HCT116 (cell line): ENCODE results near the gene U2AF1L4. TPM values are rescaled to one million over a fixed set of nuclear protein-coding genes. Genes with fewer than 3 reads are reported as not detected.

Experiments used
- ATAC-seq: fragments of 200-7000 bp; cut with Tn5 transposase; 2 replicates; pipeline ENCODE4 v1.9.1; 2020; ENCODE audit warnings: mild to moderate bottlenecking, moderate library complexity
- BruUV-seq: library from RNA; stranded (reverse); fragments of 400-500 nt; replicated peaks from 2 replicates; lab custom pipeline; 2021; lab: Mats Ljungman, UMichigan
- CTCF ChIA-PET: fragments of 300-600 bp; sonication (Branson Sonifier 250); formaldehyde crosslinking; loops from one replicate; lab custom pipeline; 2021; ENCODE audit warnings: antibody characterized with exemption; lab: Charles Lee
- POLR2A ChIA-PET: fragments of 300-600, 350-600 bp; sonication (Branson Sonifier 250); formaldehyde crosslinking; loops from one replicate; lab custom pipeline; 2021; ENCODE audit warnings: antibody characterized with exemption; lab: Charles Lee
- RAD21 ChIA-PET, 2 experiments: fragments of 300-600 bp; sonication (Branson Sonifier 250); formaldehyde crosslinking; loops; one replicate each; lab custom pipeline; 2023; ENCODE audit warnings: low total read pairs in 2 of 2; ENCODE audit not compliant: uncharacterized antibody in 2 of 2, unreplicated experiment in 2 of 2, low non-redundant PET in 1 of 2; lab: Charles Lee
- DNase-seq: peaks from one replicate; pipeline ENCODE4 v3.0.0-alpha.2; 2010; ENCODE audit warnings: low read depth, low spot score
- H2AFZ ChIP-seq: fragments of 200-600 bp; shearing (Covaris generic), sonication (generic); 2 replicates; pipeline ENCODE4 v1.6.1; 2017; ENCODE audit warnings: low read depth, mixed run types, mixed read lengths, antibody characterized with exemption, low read length; ENCODE audit not compliant: poor library complexity, severe bottlenecking
- H3K27ac ChIP-seq: 2 replicates; pipeline ENCODE4 v1.5.1; 2012; ENCODE audit warnings: low read depth, low read length
- H3K27me3 ChIP-seq: fragments of 200-600 bp; sonication (generic); 2 replicates; pipeline ENCODE4 v1.6.1; 2016; ENCODE audit warnings: mixed run types, low read length, mixed read lengths; ENCODE audit not compliant: insufficient read depth
- H3K36me3 ChIP-seq, 2 experiments: fragments of 200-500 bp in 1 of 2; fragments of 200-600 bp in 1 of 2; sonication (Bioruptor generic) in 1 of 2; sonication (generic) in 1 of 2; 2 replicates each; pipeline versions ENCODE4 v1.5.1 to v1.6.1; 2014 to 2016; ENCODE audit warnings: low read length in 2 of 2, inconsistent platforms in 1 of 2, mixed read lengths in 1 of 2, mixed run types in 1 of 2; ENCODE audit not compliant: insufficient read depth in 2 of 2, control insufficient read depth in 1 of 2
- H3K4me1 ChIP-seq, 2 experiments: fragments of 200-600 bp in 1 of 2; sonication (generic) in 1 of 2; 2 replicates each; pipeline versions ENCODE4 v1.5.1 to v1.6.1; 2012 to 2017; ENCODE audit warnings: low read length in 2 of 2, inconsistent platforms in 1 of 2, mild to moderate bottlenecking in 1 of 2, mixed read lengths in 1 of 2, mixed run types in 1 of 2, moderate library complexity in 1 of 2; ENCODE audit not compliant: insufficient read depth in 2 of 2, control insufficient read depth in 1 of 2
- H3K4me2 ChIP-seq: fragments of 200-600 bp; sonication (generic); 2 replicates; pipeline ENCODE4 v1.6.1; 2017; ENCODE audit warnings: mixed run types, low read length, mixed read lengths
- H3K4me3 ChIP-seq, 2 experiments: fragments of 200-600 bp in 1 of 2; sonication (generic) in 1 of 2; replicated peaks in 1 of 2; 2 replicates each; pipeline ENCODE4 v1.5.1; 2011 to 2016; ENCODE audit warnings: low read length in 2 of 2, control low read depth in 1 of 2, low read depth in 1 of 2, mild to moderate bottlenecking in 1 of 2, mixed read lengths in 1 of 2, mixed run types in 1 of 2
- H3K79me2 ChIP-seq: fragments of 200-600 bp; sonication (generic); 2 replicates; pipeline ENCODE4 v1.6.1; 2017; ENCODE audit warnings: mild to moderate bottlenecking, mixed run types, low read length, moderate library complexity, mixed read lengths; ENCODE audit not compliant: insufficient read depth
- H3K9ac ChIP-seq: fragments of 200-600 bp; sonication (generic); 2 replicates; pipeline ENCODE4 v1.6.1; 2016; ENCODE audit warnings: low read length, mixed read lengths
- H3K9me2 ChIP-seq: fragments of 200-600 bp; sonication (generic), shearing (Covaris generic); 2 replicates; pipeline ENCODE4 v1.6.1; 2017; ENCODE audit warnings: mixed run types, mild to moderate bottlenecking, moderate library complexity; ENCODE audit not compliant: insufficient read depth
- H3K9me3 ChIP-seq, 2 experiments: fragments of 200-500 bp in 1 of 2; fragments of 200-600 bp in 1 of 2; sonication (Bioruptor generic) in 1 of 2; sonication (generic) in 1 of 2; 2 replicates each; pipeline ENCODE4 v1.6.1; 2014 to 2017; ENCODE audit warnings: low read length in 2 of 2, mixed read lengths in 2 of 2, inconsistent platforms in 1 of 2, low read depth in 1 of 2, mild to moderate bottlenecking in 1 of 2, mixed run types in 1 of 2, moderate library complexity in 1 of 2; ENCODE audit not compliant: control insufficient read depth in 1 of 2, insufficient read depth in 1 of 2
- H4K20me1 ChIP-seq: fragments of 200-600 bp; sonication (generic), shearing (Covaris generic); 2 replicates; pipeline ENCODE4 v1.6.1; 2017; ENCODE audit warnings: mixed run types, mild to moderate bottlenecking, moderate library complexity; ENCODE audit not compliant: insufficient read depth
- ATF3 ChIP-seq: IDR thresholded peaks from 2 replicates; pipeline ENCODE4 v1.6.1; 2012
- CBX3 ChIP-seq: IDR thresholded peaks from 2 replicates; pipeline ENCODE4 v1.6.1; 2012; ENCODE audit warnings: low read depth
- CEBPB ChIP-seq: IDR thresholded peaks from 2 replicates; pipeline ENCODE4 v1.6.1; 2012; ENCODE audit warnings: low read depth
- CTCF ChIP-seq, 3 experiments: fragments of 200-600 bp in 1 of 3; sonication (generic) in 1 of 3; IDR thresholded peaks in 2 of 3; conservative IDR thresholded peaks in 1 of 3; 2 replicates each; pipeline ENCODE4 v1.5.1; 2012 to 2017; ENCODE audit warnings: low read depth in 2 of 3, low read length in 2 of 3, antibody characterized with exemption in 1 of 3, borderline replicate concordance in 1 of 3, control low read depth in 1 of 3, mild to moderate bottlenecking in 1 of 3, mixed read lengths in 1 of 3, mixed run types in 1 of 3, moderate library complexity in 1 of 3; ENCODE audit not compliant: insufficient read depth in 1 of 3
- ELF1 ChIP-seq: IDR thresholded peaks from 2 replicates; pipeline ENCODE4 v1.6.1; 2012; ENCODE audit warnings: low read depth, borderline replicate concordance
- EZH2 ChIP-seq: fragments of 200-600 bp; sonication (generic); IDR thresholded peaks from 2 replicates; pipeline ENCODE4 v1.6.1; 2017; ENCODE audit warnings: antibody characterized with exemption, mixed run types
- MAX ChIP-seq: IDR thresholded peaks from 2 replicates; pipeline ENCODE4 v1.6.1; 2012
- POLR2A ChIP-seq: IDR thresholded peaks from 2 replicates; pipeline ENCODE4 v1.7.0; 2011; ENCODE audit warnings: borderline replicate concordance; ENCODE audit not compliant: insufficient read depth, insufficient read length; ENCODE audit errors: extremely low read depth
- POLR2AphosphoS5 ChIP-seq: IDR thresholded peaks from 2 replicates; pipeline ENCODE4 v1.6.1; 2011; ENCODE audit warnings: mild to moderate bottlenecking, low read depth, low read length, moderate library complexity
- REST ChIP-seq: IDR thresholded peaks from 2 replicates; pipeline ENCODE4 v1.6.1; 2012; ENCODE audit warnings: low read depth
- SP1 ChIP-seq: IDR thresholded peaks from 2 replicates; pipeline ENCODE4 v1.6.1; 2012; ENCODE audit warnings: low read depth
- ZFX ChIP-seq: fragments of 450-650 bp; IDR thresholded peaks from 2 replicates; pipeline ENCODE4 v1.6.1; 2017
- ZNF274 ChIP-seq: fragments of 200-500 bp; sonication (Bioruptor generic); IDR thresholded peaks from 2 replicates; pipeline ENCODE4 v1.6.1; 2014; ENCODE audit warnings: mild to moderate bottlenecking, low read depth, low read length, inconsistent platforms
- intact Hi-C: fragments of 100-400 bp; cut with micrococcal nuclease; formaldehyde crosslinking; loops from 2 replicates; pipeline ENCODE4 v1.10.0; 2022
- total RNA-seq: library from RNA; stranded (reverse); gene quantifications from one replicate; pipeline ENCODE4 v1.2.1, GENCODE V29; 2021; ENCODE audit not compliant: unreplicated experiment

Gene U2AF1L4
- total RNA-seq, 1 experiment from 2014 or later: 15.6 TPM

- H3K36me3 ChIP-seq: no peaks in the 10 kb centered on the region
- peak; percentile 95 for ATAC-seq
- RAD21 ChIA-PET: no interaction called here
- intact Hi-C loops: no loop called here
- H3K9me2 ChIP-seq: no peaks in the 10 kb centered on the region
- POLR2A ChIA-PET: no interaction called here
- H3K4me2 ChIP-seq: peak within 1 kb of the TSS; percentile 77
- H3K27me3 ChIP-seq: no peaks in the 10 kb centered on the region
- H3K4me1 ChIP-seq: peaks cover 9 to 16% of the 10 kb centered on the region in 2 experiments; a peak in 3 of 4 replicates
- CTCF ChIA-PET: no interaction called here
- H3K9me3 ChIP-seq: no peaks in the 10 kb centered on the region
- no peak within 1 kb of the TSS; the same call in 1 of the 2 replicates for H3K27ac ChIP-seq
- 0 out of 2 replicates have a peak, but pooled peaks cover 3% of the 10 kb centered on the region for H3K79me2 ChIP-seq
- no TSS peak for BruUV-seq
- TF ChIP-seq ZFX (peak; percentile 33; the same call in 1 of the 2 replicates), ATF3 (no peak), CEBPB (no peak), POLR2AphosphoS5 (peak; percentile 44), EZH2 (no peak), POLR2A (no peak), SP1 (peak; percentile 73), ELF1 (no peak)
- H4K20me1 ChIP-seq: no peaks in the 10 kb centered on the region
- H2AFZ ChIP-seq: peak within 1 kb of the TSS; percentile 17
- H3K4me3 ChIP-seq: peak within 1 kb of the TSS; percentile 65 to 67
- DNase-seq: peak; percentile 95
- peak within 1 kb of the TSS; percentile 51 for H3K9ac ChIP-seq
These were observed 30.3 kb upstream of the U2AF1L4 start, which contains the start of gene ARHGAP33 for GRCh38 chr19:35775298-35776101. Gene ARHGAP33, plus strand, starts transcription at chr19:35775564. Its CDS starts 95 bp downstream, at chr19:35775659.

- ATAC-seq: no peak
- peak overlapping the region; percentile 17 for H2AFZ ChIP-seq
- H3K9me3 ChIP-seq: no peaks in the 10 kb centered on the region
- H3K4me1 ChIP-seq: peaks cover 9 to 16% of the 10 kb centered on the region in 2 experiments; a peak in 3 of 4 replicates
- H4K20me1 ChIP-seq: no peaks in the 10 kb centered on the region
- intact Hi-C loops: no loop called here
- ChIA-PET CTCF (no interaction called here), POLR2A (no interaction called here), RAD21 (no interaction called here)
- BruUV-seq: no TSS peak
- H3K4me3 ChIP-seq: peak overlapping the region; percentile 15 to 65; a peak in 3 of 4 replicates
- no peak overlapping the region for H3K27ac ChIP-seq
- H3K27me3 ChIP-seq: no peaks in the 10 kb centered on the region
- no peaks in the 10 kb centered on the region for H3K36me3 ChIP-seq
- no peaks in the 10 kb centered on the region for H3K9me2 ChIP-seq
- DNase-seq: no peak
- no peak overlapping the region for H3K9ac ChIP-seq
- 0 out of 2 replicates have a peak, but pooled peaks cover 3% of the 10 kb centered on the region for H3K79me2 ChIP-seq
- H3K4me2 ChIP-seq: peak overlapping the region; percentile 77
- TF ChIP-seq POLR2AphosphoS5: no peak
- no peak for TF ChIP-seq ZNF274
- TF ChIP-seq CBX3: no peak
- no peak for TF ChIP-seq REST
- no peak for TF ChIP-seq CTCF (IDR thresholded peaks at IDR 0.05 in 2 of 3, conservative IDR thresholded peaks at IDR 0.05 in 1 of 3; ENCODE audit: borderline replicate concordance in 1 of 3, insufficient read depth in 1 of 3, low read depth in 2 of 3, low read length in 2 of 3)
- no peak for TF ChIP-seq MAX
These were observed 29.8 kb upstream of the U2AF1L4 start for GRCh38 chr19:35775046-35775297.
